IPS DF 6.9 (cell line): Measurements from ENCODE around the gene OPCML.

Experiments used
- DNase-seq: peaks from one replicate; pipeline ENCODE4 v3.0.0-alpha.2; 2013; ENCODE audit warnings: low read depth, low spot score
- H3K27ac ChIP-seq: one replicate; pipeline ENCODE4 v1.5.1; 2013; ENCODE audit warnings: low read length, control low read depth
- H3K27me3 ChIP-seq: 2 replicates; pipeline ENCODE4 v1.6.1; 2013; ENCODE audit warnings: mild to moderate bottlenecking, low read length; ENCODE audit not compliant: control insufficient read depth, insufficient read depth
- H3K36me3 ChIP-seq: 2 replicates; pipeline ENCODE4 v1.6.1; 2013; ENCODE audit warnings: low read length; ENCODE audit not compliant: control insufficient read depth, insufficient read depth
- H3K4me1 ChIP-seq: 2 replicates; pipeline ENCODE4 v1.6.1; 2013; ENCODE audit warnings: low read length; ENCODE audit not compliant: control insufficient read depth, insufficient read depth
- H3K4me3 ChIP-seq: 2 replicates; pipeline ENCODE4 v1.5.1; 2013; ENCODE audit warnings: mild to moderate bottlenecking, low read length
- H3K9me3 ChIP-seq: 2 replicates; pipeline ENCODE4 v1.6.1; 2013; ENCODE audit warnings: low read length, inconsistent platforms; ENCODE audit not compliant: control insufficient read depth, insufficient read depth
- WGBS: extraction: QIAGEN DNeasy Blood & Tissue Kit; methylation state at CpG from one replicate; pipeline ENCODE4 v1.1.7; 2013; ENCODE audit warnings: mixed read lengths, missing lambda C conversion rate; ENCODE audit not compliant: insufficient read length, insufficient coverage; 5-methylcytosine and 5-hydroxymethylcytosine counted together

OPCML gene

GRCh38 chr11:133491680-133492383 lies 40.5 kb downstream of the OPCML start:
- WGBS, result no CpG with 5 or more reads among the region's 9 CpGs
- Histone ChIP-seq H3K36me3 (no peaks in the 10 kb centered on the region), H3K4me1 (no peaks in the 10 kb centered on the region), H3K4me3 (no peak overlapping the region), H3K27me3 (no peaks in the 10 kb centered on the region), H3K27ac (no peak overlapping the region), H3K9me3 (no peaks in the 10 kb centered on the region)
- DNase-seq, result no peak

- no peak overlapping the region for H3K4me3 ChIP-seq
- no peaks in the 10 kb centered on the region for H3K27me3 ChIP-seq
- H3K9me3 ChIP-seq, result no peaks in the 10 kb centered on the region
- no peak for DNase-seq
- H3K4me1 ChIP-seq, result peaks cover 1% of the 10 kb centered on the region; the same call in 1 of the 2 replicates
- no CpG with 5 or more reads among the region's 1 CpG for WGBS
- no peaks in the 10 kb centered on the region for H3K36me3 ChIP-seq
- no peak overlapping the region for H3K27ac ChIP-seq
These were observed 51.6 kb downstream of the OPCML start for GRCh38 chr11:133480722-133481121.

GRCh38 chr11:133479209-133479608 lies 53.1 kb downstream of the OPCML start:
- peaks cover 1% of the 10 kb centered on the region; the same call in 1 of the 2 replicates for H3K4me1 ChIP-seq
- no peaks in the 10 kb centered on the region for H3K9me3 ChIP-seq
- no CpG with 5 or more reads among the region's 2 CpGs for WGBS
- DNase-seq, result no peak
- no peak overlapping the region for H3K4me3 ChIP-seq
- no peaks in the 10 kb centered on the region for H3K36me3 ChIP-seq
- H3K27ac ChIP-seq, result no peak overlapping the region
- H3K27me3 ChIP-seq, result no peaks in the 10 kb centered on the region

GRCh38 chr11:133477251-133477625 lies 55.1 kb downstream of the OPCML start:
- Histone ChIP-seq H3K9me3 (no peaks in the 10 kb centered on the region), H3K36me3 (no peaks in the 10 kb centered on the region), H3K27ac (no peak overlapping the region), H3K4me3 (no peak overlapping the region), H3K4me1 (peaks cover 1% of the 10 kb centered on the region; the same call in 1 of the 2 replicates), H3K27me3 (no peaks in the 10 kb centered on the region)
- DNase-seq, result no peak
- no CpG with 5 or more reads among the region's 4 CpGs for WGBS

GRCh38 chr11:133476570-133477250 lies 55.6 kb downstream of the OPCML start:
- peak; percentile 11 for DNase-seq
- Histone ChIP-seq H3K9me3 (no peaks in the 10 kb centered on the region), H3K27me3 (no peaks in the 10 kb centered on the region), H3K27ac (no peak overlapping the region), H3K4me1 (peaks cover 1% of the 10 kb centered on the region; the same call in 1 of the 2 replicates), H3K36me3 (no peaks in the 10 kb centered on the region), H3K4me3 (no peak overlapping the region)
- WGBS, result no CpG with 5 or more reads among the region's 11 CpGs

GRCh38 chr11:133474461-133474860 lies 57.8 kb downstream of the OPCML start:
- no peaks in the 10 kb centered on the region for H3K9me3 ChIP-seq
- peaks cover 1% of the 10 kb centered on the region; the same call in 1 of the 2 replicates for H3K4me1 ChIP-seq
- no peak overlapping the region for H3K4me3 ChIP-seq
- H3K27me3 ChIP-seq, result no peaks in the 10 kb centered on the region
- WGBS, result no CpG with 5 or more reads among the region's 6 CpGs
- no peak for DNase-seq
- no peak overlapping the region for H3K27ac ChIP-seq
- no peaks in the 10 kb centered on the region for H3K36me3 ChIP-seq

GRCh38 chr11:133467686-133468085 lies 64.6 kb downstream of the OPCML start:
- WGBS, result no CpG with 5 or more reads among the region's 1 CpG
- H3K9me3 ChIP-seq, result no peaks in the 10 kb centered on the region

GRCh38 chr11:133443206-133443747 lies 89.0 kb downstream of the OPCML start:
- Histone ChIP-seq H3K9me3 (no peaks in the 10 kb centered on the region), H3K27ac (no peak overlapping the region), H3K27me3 (no peaks in the 10 kb centered on the region), H3K4me3 (no peak overlapping the region), H3K4me1 (no peaks in the 10 kb centered on the region), H3K36me3 (no peaks in the 10 kb centered on the region)
- whole genome bisulfite sequencing, result no CpG with 5 or more reads among the region's 4 CpGs
- no peak for DNase-seq

More at GRCh38 chr11:133467686-133468085, 64.6 kb downstream of the OPCML start:
- H3K27me3 ChIP-seq, result no peaks in the 10 kb centered on the region
- H3K4me1 ChIP-seq, result no peaks in the 10 kb centered on the region
- no peak overlapping the region for H3K4me3 ChIP-seq
- H3K36me3 ChIP-seq, result no peaks in the 10 kb centered on the region
- H3K27ac ChIP-seq, result no peak overlapping the region
- DNase-seq, result no peak

GRCh38 chr11:133441964-133442660 lies 90.2 kb downstream of the OPCML start:
- Histone ChIP-seq H3K4me1 (no peaks in the 10 kb centered on the region), H3K36me3 (no peaks in the 10 kb centered on the region), H3K27me3 (no peaks in the 10 kb centered on the region), H3K9me3 (no peaks in the 10 kb centered on the region), H3K4me3 (no peak overlapping the region), H3K27ac (no peak overlapping the region)
- no peak for DNase-seq
- no CpG with 5 or more reads among the region's 1 CpG for WGBS

GRCh38 chr11:133425992-133426391 lies 106.3 kb downstream of the OPCML start:
- no peak for DNase-seq
- H3K4me1 ChIP-seq, result peaks cover 2% of the 10 kb centered on the region
- no peaks in the 10 kb centered on the region for H3K9me3 ChIP-seq
- no peak overlapping the region for H3K4me3 ChIP-seq
- no peaks in the 10 kb centered on the region for H3K36me3 ChIP-seq
- no peak overlapping the region for H3K27ac ChIP-seq
- H3K27me3 ChIP-seq, result no peaks in the 10 kb centered on the region
